ENCODE results near the gene DIS3L2. TPM values are rescaled to one million over a fixed set of nuclear protein-coding genes. Genes with fewer than 3 reads are reported as not detected.
A peak's percentile ranks its signal among the peaks of the same experiment; 100 is the strongest.

Gene DIS3L2
- total RNA-seq, 1 donor from 2014 or later: 17.0 TPM

- Histone ChIP-seq H3K9me3 (replicated peaks) (peaks cover 6% of the 10 kb centered on the region), H3K27ac (replicated peaks) (no peak overlapping the region), H3K4me1 (no peaks in the 10 kb centered on the region), H3K27me3 (ENCODE audit: low read depth) (peaks cover 9% of the 10 kb centered on the region), H3K4me3 (no peak overlapping the region), H3K36me3 (no peaks in the 10 kb centered on the region)
- no peak for TF ChIP-seq CTCF (IDR thresholded peaks at IDR 0.05; ENCODE audit: borderline replicate concordance)
- intact Hi-C loops (cut with micrococcal nuclease): no loop called here
- DNase-seq: no peak
Measured at GRCh38 chr2:231947694-231948093, 13.8 kb upstream of the DIS3L2 start.

- no peak for DNase-seq
- Histone ChIP-seq H3K4me3 (no peak overlapping the region), H3K36me3 (no peaks in the 10 kb centered on the region), H3K27me3 (ENCODE audit: low read depth) (peaks cover 9% of the 10 kb centered on the region), H3K9me3 (replicated peaks) (peaks cover 6% of the 10 kb centered on the region), H3K27ac (replicated peaks) (no peak overlapping the region), H3K4me1 (no peaks in the 10 kb centered on the region)
- TF ChIP-seq CTCF (IDR thresholded peaks at IDR 0.05; ENCODE audit: borderline replicate concordance): no peak
- intact Hi-C loops (cut with micrococcal nuclease): no loop called here
Measured at GRCh38 chr2:231951452-231952035, 10.0 kb upstream of the DIS3L2 start.

GRCh38 chr2:231955758-231956472, 5.6 kb upstream of the DIS3L2 start:
- peaks cover 5% of the 10 kb centered on the region for H3K27me3 ChIP-seq (ENCODE audit: low read depth)
- no peak for DNase-seq
- H3K4me3 ChIP-seq: no peak overlapping the region
- no peak for TF ChIP-seq CTCF (IDR thresholded peaks at IDR 0.05; ENCODE audit: borderline replicate concordance)
- peaks cover 6% of the 10 kb centered on the region for H3K9me3 ChIP-seq (replicated peaks)
- H3K4me1 ChIP-seq: peaks cover 4% of the 10 kb centered on the region
- intact Hi-C loops (cut with micrococcal nuclease): no loop called here
- no peaks in the 10 kb centered on the region for H3K36me3 ChIP-seq
- H3K27ac ChIP-seq (replicated peaks): no peak overlapping the region

GRCh38 chr2:231957913-231958763, 3.4 kb upstream of the DIS3L2 start:
- no peak overlapping the region for H3K27ac ChIP-seq (replicated peaks)
- peaks cover 26% of the 10 kb centered on the region for H3K4me1 ChIP-seq
- no peaks in the 10 kb centered on the region for H3K9me3 ChIP-seq (replicated peaks)
- intact Hi-C loops (cut with micrococcal nuclease): no loop called here
- no peak for TF ChIP-seq CTCF (IDR thresholded peaks at IDR 0.05; ENCODE audit: borderline replicate concordance)
- no peak for DNase-seq
- H3K4me3 ChIP-seq: no peak overlapping the region
- no peaks in the 10 kb centered on the region for H3K36me3 ChIP-seq
- peaks cover 5% of the 10 kb centered on the region for H3K27me3 ChIP-seq (ENCODE audit: low read depth)

GRCh38 chr2:231960810-231961348, 634 bp upstream of the DIS3L2 start:
- no peak for TF ChIP-seq CTCF (IDR thresholded peaks at IDR 0.05; ENCODE audit: borderline replicate concordance)
- DNase-seq: no peak
- intact Hi-C loops (cut with micrococcal nuclease): no loop called here

More at GRCh38 chr2:231960810-231961348, 634 bp upstream of the DIS3L2 start:
- Histone ChIP-seq H3K4me3 (peak overlapping the region; percentile 98), H3K9me3 (replicated peaks) (no peaks in the 10 kb centered on the region), H3K36me3 (no peaks in the 10 kb centered on the region), H3K4me1 (peaks cover 35% of the 10 kb centered on the region), H3K27ac (replicated peaks) (peak overlapping the region; percentile 93), H3K27me3 (ENCODE audit: low read depth) (peaks cover 4% of the 10 kb centered on the region)

Data from left ventricle myocardium inferior (tissue), 1 donor.